H1 (cell line): ENCODE measurements around the gene CEP70. TPM values are rescaled to one million over a fixed set of nuclear protein-coding genes. Genes with fewer than 3 reads are reported as not detected.
A peak's percentile ranks its signal among the peaks of the same experiment; 100 is the strongest.

Experiments
- CTCF ChIA-PET: fragments of 300-600 bp; sonication (Branson Sonifier 250); formaldehyde crosslinking; loops from one replicate; lab custom pipeline; 2021; ENCODE audit not compliant: partially characterized antibody; lab: Charles Lee
- POLR2A ChIA-PET: fragments of 300-600 bp; sonication (Branson Sonifier 250); formaldehyde crosslinking; loops from one replicate; lab custom pipeline; 2021; ENCODE audit warnings: inconsistent platforms; ENCODE audit not compliant: partially characterized antibody; lab: Charles Lee
- DNase-seq, 2 experiments: peaks; one replicate each; pipeline versions ENCODE4 v3.0.0 to v3.0.0-alpha.2; 2010 to 2022; ENCODE audit warnings: low spot score in 2 of 2, low read depth in 1 of 2, mixed read lengths in 1 of 2
- FAIRE-seq: peaks from 2 replicates; lab custom pipeline; 2011; peaks lifted over from hg19 to GRCh38; lab: Jason Lieb, UNC
- H2AFZ ChIP-seq: 2 replicates; pipeline ENCODE4 v1.8.1; 2012; ENCODE audit warnings: low read length, inconsistent platforms
- H2AK5ac ChIP-seq: 2 replicates; pipeline ENCODE4 v1.6.1; 2013; ENCODE audit warnings: low read depth, low read length
- H2BK120ac ChIP-seq: replicated peaks from 2 replicates; pipeline ENCODE3; 2013; ENCODE audit warnings: low read depth, low read length, inconsistent platforms
- H2BK12ac ChIP-seq: 2 replicates; pipeline ENCODE4 v1.6.1; 2013; ENCODE audit warnings: low read depth, low read length
- H2BK15ac ChIP-seq: 2 replicates; pipeline ENCODE4 v1.6.1; 2013; ENCODE audit warnings: low read length
- H2BK20ac ChIP-seq: 2 replicates; pipeline ENCODE4 v1.6.1; 2013; ENCODE audit warnings: low read length
- H2BK5ac ChIP-seq: 2 replicates; pipeline ENCODE4 v1.6.1; 2013; ENCODE audit warnings: low read depth, low read length
- H3K14ac ChIP-seq: 2 replicates; pipeline ENCODE4 v1.6.1; 2013; ENCODE audit warnings: inconsistent platforms; ENCODE audit not compliant: insufficient read length
- H3K18ac ChIP-seq: 2 replicates; pipeline ENCODE4 v1.6.1; 2013; ENCODE audit warnings: low read length; ENCODE audit errors: extremely low read depth
- H3K23ac ChIP-seq: 2 replicates; pipeline ENCODE4 v1.6.1; 2013; ENCODE audit warnings: inconsistent platforms; ENCODE audit not compliant: insufficient read length
- H3K23me2 ChIP-seq: 2 replicates; pipeline ENCODE4 v1.6.1; 2013; ENCODE audit warnings: low read depth, low read length
- H3K27ac ChIP-seq: 2 replicates; pipeline ENCODE4 v1.6.1; 2011; ENCODE audit warnings: low read depth, low read length, inconsistent platforms
- H3K27me3 ChIP-seq, 4 experiments: replicated peaks in 1 of 4; 1 replicate in 1 of 4; 2 replicates in 3 of 4; pipeline versions ENCODE4 v1.6.1 to v1.8.1; 2011 to 2013; ENCODE audit warnings: low read length in 3 of 4, mild to moderate bottlenecking in 3 of 4, inconsistent platforms in 2 of 4, mixed read lengths in 2 of 4, moderate library complexity in 1 of 4; ENCODE audit not compliant: control insufficient read depth in 3 of 4, insufficient read depth in 3 of 4; ENCODE audit errors: extremely low read depth in 1 of 4
- H3K36me3 ChIP-seq, 4 experiments: 2 replicates each; pipeline versions ENCODE4 v1.6.1 to v1.8.1; 2011 to 2013; ENCODE audit warnings: mild to moderate bottlenecking in 4 of 4, low read length in 3 of 4, moderate library complexity in 2 of 4, control low read depth in 1 of 4, inconsistent platforms in 1 of 4; ENCODE audit not compliant: insufficient read depth in 4 of 4, control insufficient read depth in 2 of 4
- H3K4ac ChIP-seq: replicated peaks from 2 replicates; pipeline ENCODE3; 2013; ENCODE audit warnings: low read length, low read depth, mixed read lengths, inconsistent platforms; ENCODE audit not compliant: insufficient read length
- H3K4me1 ChIP-seq, 4 experiments: replicated peaks in 1 of 4; 1 replicate in 1 of 4; 2 replicates in 3 of 4; pipeline versions ENCODE4 v1.6.1 to v1.8.1; 2011 to 2013; ENCODE audit warnings: low read length in 3 of 4, inconsistent platforms in 2 of 4, mixed read lengths in 1 of 4; ENCODE audit not compliant: insufficient read depth in 4 of 4, control insufficient read depth in 3 of 4
- H3K4me2 ChIP-seq, 2 experiments: 2 replicates each; pipeline versions ENCODE4 v1.6.1 to v1.8.1; 2011 to 2013; ENCODE audit warnings: low read depth in 2 of 2, low read length in 2 of 2, control low read depth in 1 of 2, inconsistent platforms in 1 of 2, mild to moderate bottlenecking in 1 of 2; ENCODE audit not compliant: insufficient read depth in 1 of 2
- H3K4me3 ChIP-seq, 4 experiments: fragments of 200-600, 300-600 bp in 1 of 4; sonication (generic), shearing (Covaris generic), sonication (Bioruptor Twin) in 1 of 4; 2 replicates each; pipeline versions ENCODE4 v1.5.1 to v1.8.1; 2011 to 2016; ENCODE audit warnings: low read length in 4 of 4, low read depth in 3 of 4, control low read depth in 2 of 4, inconsistent platforms in 2 of 4, mild to moderate bottlenecking in 2 of 4, mixed read lengths in 1 of 4, moderate library complexity in 1 of 4; ENCODE audit not compliant: insufficient read depth in 2 of 4; ENCODE audit errors: extremely low read depth in 1 of 4
- H3K56ac ChIP-seq: replicated peaks from 2 replicates; pipeline ENCODE3; 2013; ENCODE audit warnings: low read depth, mild to moderate bottlenecking, mixed read lengths, low read length, inconsistent platforms; ENCODE audit not compliant: insufficient read length
- H3K79me1 ChIP-seq: 2 replicates; pipeline ENCODE4 v1.6.1; 2013; ENCODE audit warnings: low read depth, low read length, control low read depth
- H3K79me2 ChIP-seq, 2 experiments: 2 replicates each; pipeline versions ENCODE4 v1.6.1 to v1.8.1; 2012 to 2013; ENCODE audit warnings: low read length in 2 of 2, mild to moderate bottlenecking in 2 of 2, inconsistent platforms in 1 of 2; ENCODE audit not compliant: insufficient read depth in 2 of 2, control insufficient read depth in 1 of 2
- H3K9ac ChIP-seq, 4 experiments: replicated peaks in 1 of 4; 1 replicate in 1 of 4; 2 replicates in 3 of 4; pipeline versions ENCODE4 v1.6.1 to v1.8.1; 2011 to 2013; ENCODE audit warnings: low read depth in 3 of 4, low read length in 3 of 4, control low read depth in 2 of 4, mild to moderate bottlenecking in 2 of 4, moderate library complexity in 2 of 4, inconsistent platforms in 1 of 4; ENCODE audit errors: extremely low read depth in 1 of 4
- H3K9me3 ChIP-seq, 2 experiments: 2 replicates each; pipeline versions ENCODE4 v1.6.1 to v1.8.1; 2012 to 2013; ENCODE audit warnings: mild to moderate bottlenecking in 2 of 2, moderate library complexity in 2 of 2, control low read depth in 1 of 2, inconsistent platforms in 1 of 2, low read depth in 1 of 2, low read length in 1 of 2, mixed read lengths in 1 of 2; ENCODE audit not compliant: insufficient read depth in 2 of 2
- H4K20me1 ChIP-seq, 2 experiments: replicated peaks in 1 of 2; 2 replicates each; pipeline versions ENCODE3 to v1.8.1; 2011 to 2013; ENCODE audit warnings: inconsistent platforms in 2 of 2, low read length in 2 of 2, mild to moderate bottlenecking in 1 of 2; ENCODE audit not compliant: insufficient read depth in 2 of 2, control insufficient read depth in 1 of 2
- H4K5ac ChIP-seq: 2 replicates; pipeline ENCODE4 v1.6.1; 2013; ENCODE audit warnings: low read length, low read depth, mixed read lengths, inconsistent platforms; ENCODE audit not compliant: insufficient read length
- H4K8ac ChIP-seq: 2 replicates; pipeline ENCODE4 v1.8.0; 2013; ENCODE audit warnings: mild to moderate bottlenecking, moderate library complexity, low read length, inconsistent platforms; ENCODE audit not compliant: insufficient read depth; ENCODE audit errors: extremely low read depth
- H4K91ac ChIP-seq: replicated peaks from 2 replicates; pipeline ENCODE3; 2013; ENCODE audit warnings: low read length, mixed read lengths, inconsistent platforms; ENCODE audit not compliant: insufficient read length
- CTBP2 ChIP-seq: IDR thresholded peaks from 2 replicates; pipeline ENCODE4 v1.7.0; 2011; ENCODE audit warnings: borderline replicate concordance, mild to moderate bottlenecking, moderate library complexity, mixed read lengths, low read length; ENCODE audit not compliant: insufficient read depth, insufficient read length
- GTF2F1 ChIP-seq: IDR thresholded peaks from 2 replicates; pipeline ENCODE4 v1.6.1; 2012; ENCODE audit warnings: low read depth, low read length, improper control_type of control experiment, borderline replicate concordance
- JUN ChIP-seq: IDR thresholded peaks from 2 replicates; pipeline ENCODE4 v1.6.1; 2011; ENCODE audit warnings: low read depth, mild to moderate bottlenecking, improper control_type of control experiment, low read length
- JUND ChIP-seq: IDR thresholded peaks from 2 replicates; pipeline ENCODE4 v1.6.1; 2011; ENCODE audit warnings: mild to moderate bottlenecking, improper control_type of control experiment, low read length
- NANOG ChIP-seq: IDR thresholded peaks from 2 replicates; pipeline ENCODE4 v1.6.1; 2011; ENCODE audit warnings: low read length, low read depth, mild to moderate bottlenecking, inconsistent platforms; ENCODE audit not compliant: insufficient read depth, poor library complexity, severe bottlenecking
- RFX5 ChIP-seq: IDR thresholded peaks from 2 replicates; pipeline ENCODE4 v1.6.1; 2011; ENCODE audit warnings: low read depth, low read length, improper control_type of control experiment, borderline replicate concordance
- SUZ12 ChIP-seq: fragments of 200-600 bp; sonication (generic); IDR thresholded peaks from 2 replicates; pipeline ENCODE4 v1.6.1; 2012; ENCODE audit warnings: mild to moderate bottlenecking, inconsistent platforms, low read length, moderate library complexity, mixed read lengths
- WGBS, 2 experiments: shearing (Covaris generic) in 1 of 2; methylation state at CpG; one replicate each; pipeline versions ENCODE4 v1.1.6 to v1.1.7; 2013 to 2015; ENCODE audit warnings: low lambda C conversion rate in 2 of 2, mixed read lengths in 2 of 2, inconsistent platforms in 1 of 2, low coverage in 1 of 2, missing lambda C conversion rate in 1 of 2; ENCODE audit not compliant: insufficient replicate concordance in 2 of 2, insufficient coverage in 1 of 2, insufficient read length in 1 of 2; ENCODE audit errors: extremely low coverage in 1 of 2, missing lambda C conversion rate in 1 of 2; 5-methylcytosine and 5-hydroxymethylcytosine counted together
- polyA plus RNA-seq, 7 experiments: library from polyadenylated mRNA; depleted of rRNA in 3 of 7; stranded (reverse) in 5 of 7; unstranded in 2 of 7; fragments of >200 nt in 5 of 7; fragments of 200-250 nt in 2 of 7; gene quantifications; 1 replicate in 5 of 7; 2 replicates in 1 of 7; 4 replicates in 1 of 7; pipeline versions ENCODE4 v1.2.1 to v1.2.3, GENCODE V29; 2011 to 2013; ENCODE audit warnings: missing spikeins in 2 of 7, mixed read lengths in 2 of 7
- total RNA-seq: library from RNA; stranded (reverse); fragmentation: NEBNext Ultra II Directional; extraction: Animal tissue kit (Norgen Biotek cat#: 25700); gene quantifications from 2 replicates; pipeline ENCODE4 v1.2.1, GENCODE V29; 2021

The CEP70 gene
- total and polyA plus RNA-seq, 2 of the 8 experiments (the other 6 are each of a cell fraction or from before 2014, with no cell fraction given): 3.9 to 26.2 TPM

DNA sequence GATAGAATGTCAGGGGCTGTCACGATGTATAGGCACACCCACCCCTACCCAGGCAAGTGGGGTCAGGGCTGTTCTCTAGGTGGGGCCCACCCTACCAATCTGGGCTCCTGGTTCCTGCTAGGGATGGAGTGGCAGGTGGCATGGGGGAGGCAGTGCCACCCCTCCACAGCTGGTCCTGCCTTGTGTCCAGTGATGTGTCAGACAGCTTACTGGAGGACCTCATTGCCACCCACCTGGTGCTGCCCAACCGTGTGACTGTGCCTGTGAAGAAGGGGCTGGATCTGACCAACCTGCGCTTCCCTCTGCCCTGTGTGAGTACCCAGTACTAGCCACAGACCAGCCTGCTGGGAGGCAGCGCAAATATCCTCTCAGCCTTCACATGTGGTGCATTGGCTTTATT is 132.2 kb downstream of the CEP70 start:
- CTCF ChIA-PET: interaction anchor here (1.2 to 3.7 kb wide), 6 partner anchors 9 to 44 kb away, joined by 3 to 21 read pairs (median 6); partner anchors contain the start of gene ESYT3
- H3K4me3 ChIP-seq: no peak overlapping the region
- 0 out of 2 replicates have a peak overlapping the region, but pooled peaks have one; percentile 16 for H2BK5ac ChIP-seq
- no peak overlapping the region for H2BK15ac ChIP-seq
- peak overlapping the region; percentile 19; the same call in 1 of the 2 replicates for H4K8ac ChIP-seq
- H3K9ac ChIP-seq: no peak overlapping the region
- peak in 1 of 2 experiments; percentile 38 for DNase-seq
- no peak overlapping the region for H2BK12ac ChIP-seq
- no peak overlapping the region for H3K56ac ChIP-seq
- H2BK20ac ChIP-seq: no peak overlapping the region
- H3K4ac ChIP-seq: no peak overlapping the region
- H3K18ac ChIP-seq: no peak overlapping the region
- no peak overlapping the region for H2BK120ac ChIP-seq
- H3K4me2 ChIP-seq: no peak overlapping the region
- no peaks in the 10 kb centered on the region for H3K23me2 ChIP-seq
- no peaks in the 10 kb centered on the region for H3K79me2 ChIP-seq
- H2AK5ac ChIP-seq: no peak overlapping the region
- H4K5ac ChIP-seq: no peak overlapping the region
- no peak overlapping the region for H4K91ac ChIP-seq
- H3K79me1 ChIP-seq: no peaks in the 10 kb centered on the region
- FAIRE-seq: no peak
- WGBS, 2 experiments: 81% methylated on average over 4 of the region's 4 CpGs; no CpG with 5 or more reads in 1 of the 2 experiments
- H3K27ac ChIP-seq: no peak overlapping the region
- H3K36me3 ChIP-seq: no peaks in the 10 kb centered on the region; a peak in 1 of 8 replicates
- peaks cover 0 to 6% of the 10 kb centered on the region in 2 experiments for H4K20me1 ChIP-seq
- no peak overlapping the region for H3K14ac ChIP-seq
- no peak overlapping the region for H2AFZ ChIP-seq
- POLR2A ChIA-PET: no interaction called here
- H3K9me3 ChIP-seq: no peaks in the 10 kb centered on the region
- H3K23ac ChIP-seq: no peak overlapping the region
- H3K4me1 ChIP-seq: peaks cover 0 to 3% (median 0%) of the 10 kb centered on the region in 4 experiments; a peak in 2 of 7 replicates
- H3K27me3 ChIP-seq: no peaks in the 10 kb centered on the region
- TF ChIP-seq CTBP2 (no peak), GTF2F1 (no peak), SUZ12 (no peak), JUND (no peak), RFX5 (no peak), JUN (no peak), NANOG (no peak)
